Endodermal cell (in vitro differentiated cells): ENCODE data around the gene NSFL1C. TPM values are rescaled to one million over a fixed set of nuclear protein-coding genes. Genes with fewer than 3 reads are reported as not detected.
A peak's percentile ranks its signal among the peaks of the same experiment; 100 is the strongest.
"Not testable (repeated sequence)": the region's sequence is repeated elsewhere in the genome, so short reads cannot be mapped to it uniquely, and the experiment has no call there.

Experiments used
- DNase-seq: peaks from one replicate; pipeline ENCODE4 v3.0.0-alpha.2; 2017
- H3K27ac ChIP-seq: 2 replicates; pipeline ENCODE4 v1.5.1; 2013; ENCODE audit warnings: mild to moderate bottlenecking, low read depth, low read length, moderate library complexity
- H3K27me3 ChIP-seq: 2 replicates; pipeline ENCODE4 v1.6.1; 2013; ENCODE audit warnings: mild to moderate bottlenecking, low read length, moderate library complexity; ENCODE audit not compliant: insufficient read depth, control insufficient read depth, poor library complexity, severe bottlenecking
- H3K36me3 ChIP-seq: 2 replicates; pipeline ENCODE4 v1.7.0; 2013; ENCODE audit warnings: mild to moderate bottlenecking, low read length, moderate library complexity; ENCODE audit not compliant: control insufficient read depth, insufficient read depth
- H3K4me1 ChIP-seq: one replicate; pipeline ENCODE4 v1.7.0; 2013; ENCODE audit warnings: low read length; ENCODE audit not compliant: control insufficient read depth, insufficient read depth
- H3K4me3 ChIP-seq: 2 replicates; pipeline ENCODE4 v1.5.1; 2013; ENCODE audit warnings: mild to moderate bottlenecking, low read length, moderate library complexity
- H3K9ac ChIP-seq: 2 replicates; pipeline ENCODE4 v1.6.1; 2013; ENCODE audit warnings: mild to moderate bottlenecking, low read length, moderate library complexity; ENCODE audit not compliant: poor library complexity, severe bottlenecking; ENCODE audit errors: extremely low read depth
- H3K9me3 ChIP-seq: 2 replicates; pipeline ENCODE4 v1.6.1; 2013; ENCODE audit warnings: mild to moderate bottlenecking, low read length, moderate library complexity; ENCODE audit not compliant: control insufficient read depth
- H3K27ac Mint-ChIP-seq: 2 replicates; pipeline ENCODE4 v1.8.0; 2020; ENCODE audit warnings: mixed read lengths
- H3K27me3 Mint-ChIP-seq: 2 replicates; pipeline ENCODE4 v1.8.0; 2021; ENCODE audit warnings: mild to moderate bottlenecking, mixed read lengths; ENCODE audit not compliant: insufficient read depth
- H3K36me3 Mint-ChIP-seq: 2 replicates; pipeline ENCODE4 v1.8.0; 2020; ENCODE audit warnings: low read depth, mixed read lengths
- H3K4me1 Mint-ChIP-seq: 2 replicates; pipeline ENCODE4 v1.8.0; 2020; ENCODE audit warnings: mixed read lengths
- H3K4me3 Mint-ChIP-seq: 2 replicates; pipeline ENCODE4 v1.8.0; 2020; ENCODE audit warnings: mild to moderate bottlenecking, moderate library complexity, mixed read lengths
- H3K9me3 Mint-ChIP-seq: 2 replicates; pipeline ENCODE4 v1.8.0; 2020; ENCODE audit warnings: mild to moderate bottlenecking, mixed read lengths
- WGBS, 2 experiments: methylation state at CpG; one replicate each; pipeline versions ENCODE4 v1.1.5 to v1.1.7; 2013; ENCODE audit warnings: missing lambda C conversion rate in 2 of 2, mixed read lengths in 1 of 2; ENCODE audit not compliant: insufficient coverage in 1 of 2, insufficient read length in 1 of 2; 5-methylcytosine and 5-hydroxymethylcytosine counted together
- total RNA-seq, 2 donors: library from RNA; stranded (reverse); fragmentation: NEBNext Ultra II Directional in 1 of 2; extraction: Animal tissue kit (Norgen Biotek cat#: 25700) in 1 of 2; gene quantifications; 2 replicates in 1 of 2; 3 replicates in 1 of 2; pipeline ENCODE4 v1.2.1, GENCODE V29; 2021
- TF ChIP-seq, protein P1 (sequence below): fragments of 200-600 bp; sonication (generic); conservative IDR thresholded peaks from 2 replicates; pipeline ENCODE4 v1.5.0; 2021; ENCODE audit warnings: antibody characterized with exemption, mild to moderate bottlenecking

Gene NSFL1C
- total RNA-seq, 2 donors from 2014 or later, result 90.9 to 117 TPM

DNA sequence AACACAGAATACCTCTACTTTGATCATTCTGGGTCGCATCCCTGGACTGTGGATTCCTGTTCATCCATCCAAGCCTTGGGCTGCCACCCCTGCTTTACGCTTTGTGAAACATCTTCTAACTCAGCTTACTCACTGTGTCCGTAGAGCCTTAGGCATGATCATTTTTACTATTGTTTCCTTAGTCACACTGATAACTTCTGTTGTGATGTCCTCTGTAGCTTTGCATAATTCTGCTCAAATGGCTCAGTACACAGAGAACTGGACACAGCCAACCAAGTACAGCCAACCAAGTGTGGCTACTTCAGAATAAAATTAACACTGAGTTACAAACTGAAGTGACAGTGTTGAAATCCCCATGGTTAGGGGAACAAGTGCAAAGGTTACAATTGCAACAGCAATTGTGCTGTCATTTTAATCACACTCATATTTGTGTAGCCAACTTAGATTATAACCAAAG lies 65.2 kb downstream of the NSFL1C start:
- Histone ChIP-seq H3K9me3 (no peaks in the 10 kb centered on the region), H3K4me1 (no peaks in the 10 kb centered on the region), H3K36me3 (no peaks in the 10 kb centered on the region), H3K4me3 (no peak overlapping the region), H3K27me3 (peaks cover 8% of the 10 kb centered on the region), H3K9ac (no peak overlapping the region), H3K27ac (no peak overlapping the region)
- Mint-ChIP-seq H3K9me3 (peaks cover 2% of the 10 kb centered on the region), H3K27me3 (peaks cover 51% of the 10 kb centered on the region), H3K4me1 (no peaks in the 10 kb centered on the region), H3K36me3 (no peaks in the 10 kb centered on the region), H3K4me3 (no peak overlapping the region), H3K27ac (no peak overlapping the region)
- WGBS, 2 experiments, result 79 to 97% methylated on average over 3 of the region's 3 CpGs
- no peak for DNase-seq
- TF ChIP-seq, protein P1, sequence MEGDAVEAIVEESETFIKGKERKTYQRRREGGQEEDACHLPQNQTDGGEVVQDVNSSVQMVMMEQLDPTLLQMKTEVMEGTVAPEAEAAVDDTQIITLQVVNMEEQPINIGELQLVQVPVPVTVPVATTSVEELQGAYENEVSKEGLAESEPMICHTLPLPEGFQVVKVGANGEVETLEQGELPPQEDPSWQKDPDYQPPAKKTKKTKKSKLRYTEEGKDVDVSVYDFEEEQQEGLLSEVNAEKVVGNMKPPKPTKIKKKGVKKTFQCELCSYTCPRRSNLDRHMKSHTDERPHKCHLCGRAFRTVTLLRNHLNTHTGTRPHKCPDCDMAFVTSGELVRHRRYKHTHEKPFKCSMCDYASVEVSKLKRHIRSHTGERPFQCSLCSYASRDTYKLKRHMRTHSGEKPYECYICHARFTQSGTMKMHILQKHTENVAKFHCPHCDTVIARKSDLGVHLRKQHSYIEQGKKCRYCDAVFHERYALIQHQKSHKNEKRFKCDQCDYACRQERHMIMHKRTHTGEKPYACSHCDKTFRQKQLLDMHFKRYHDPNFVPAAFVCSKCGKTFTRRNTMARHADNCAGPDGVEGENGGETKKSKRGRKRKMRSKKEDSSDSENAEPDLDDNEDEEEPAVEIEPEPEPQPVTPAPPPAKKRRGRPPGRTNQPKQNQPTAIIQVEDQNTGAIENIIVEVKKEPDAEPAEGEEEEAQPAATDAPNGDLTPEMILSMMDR, result no peak

GRCh38 chr20:1399678-1400366 lies 66.8 kb downstream of the NSFL1C start:
- H3K9me3 ChIP-seq, DNase-seq, H3K4me3 ChIP-seq, H3K27ac Mint-ChIP-seq, H3K27ac ChIP-seq, H3K36me3 Mint-ChIP-seq, H3K9ac ChIP-seq, H3K4me1 Mint-ChIP-seq, H3K4me1 ChIP-seq, H3K9me3 Mint-ChIP-seq, H3K4me3 Mint-ChIP-seq, H3K36me3 ChIP-seq: not testable (repeated sequence)
- 89 to 93% methylated on average over 7 to 8 of the region's 8 CpGs for WGBS, 2 experiments
- H3K27me3 Mint-ChIP-seq, result peaks cover 62% of the 10 kb centered on the region
- peaks cover 25% of the 10 kb centered on the region for H3K27me3 ChIP-seq

- not testable (repeated sequence) for H3K4me3 Mint-ChIP-seq, H3K4me1 ChIP-seq, H3K4me1 Mint-ChIP-seq, H3K9me3 Mint-ChIP-seq, H3K9me3 ChIP-seq, H3K27ac ChIP-seq, DNase-seq, H3K27ac Mint-ChIP-seq, H3K4me3 ChIP-seq, H3K36me3 Mint-ChIP-seq, H3K9ac ChIP-seq, H3K36me3 ChIP-seq
- WGBS, 2 experiments, result 84 to 91% methylated on average over 7 of the region's 7 CpGs
- peaks cover 31% of the 10 kb centered on the region for H3K27me3 ChIP-seq
- peaks cover 66% of the 10 kb centered on the region for H3K27me3 Mint-ChIP-seq
Measured at GRCh38 chr20:1398185-1398584, 68.5 kb downstream of the NSFL1C start.

- peaks cover 6% of the 10 kb centered on the region for H3K9me3 Mint-ChIP-seq
- H3K4me3 ChIP-seq, result no peak overlapping the region
- no peaks in the 10 kb centered on the region for H3K36me3 Mint-ChIP-seq
- no peak overlapping the region for H3K9ac ChIP-seq
- H3K4me1 Mint-ChIP-seq, result peaks cover 3% of the 10 kb centered on the region
- no peak overlapping the region for H3K27ac Mint-ChIP-seq
- no peak overlapping the region for H3K4me3 Mint-ChIP-seq
- H3K4me1 ChIP-seq, result no peaks in the 10 kb centered on the region
- H3K27ac ChIP-seq, result no peak overlapping the region
- no peaks in the 10 kb centered on the region for H3K9me3 ChIP-seq
- no peak for DNase-seq
- H3K27me3 Mint-ChIP-seq, result peaks cover 64% of the 10 kb centered on the region
- TF ChIP-seq, protein P1, result peak; percentile 34
- no peaks in the 10 kb centered on the region for H3K36me3 ChIP-seq
- H3K27me3 ChIP-seq, result peaks cover 31% of the 10 kb centered on the region
- WGBS, 2 experiments, result 83 to 94% methylated on average over 2 to 4 of the region's 4 CpGs
Measured at GRCh38 chr20:1397710-1398109, 68.9 kb downstream of the NSFL1C start.
